Osteoblast (primary cell): Measurements from ENCODE around the gene HMCN1. TPM values are rescaled to one million over a fixed set of nuclear protein-coding genes. Genes with fewer than 3 reads are reported as not detected.

Experiments used
- DNase-seq: peaks from one replicate; pipeline ENCODE4 v3.0.0; 2011; ENCODE audit warnings: low spot score, mixed read lengths; ENCODE audit not compliant: insufficient read length; ENCODE audit errors: missing footprints
- H2AFZ ChIP-seq: 2 replicates; pipeline ENCODE4 v1.6.0; 2011; ENCODE audit warnings: mild to moderate bottlenecking, low read length
- H3K27ac ChIP-seq: 2 replicates; pipeline ENCODE4 v1.5.1; 2011; ENCODE audit warnings: mild to moderate bottlenecking, low read depth, low read length, moderate library complexity
- H3K27me3 ChIP-seq: 2 replicates; pipeline ENCODE4 v1.6.0; 2012; ENCODE audit warnings: mild to moderate bottlenecking, control low read depth, inconsistent platforms, low read length, moderate library complexity; ENCODE audit not compliant: insufficient read depth
- H3K36me3 ChIP-seq: 2 replicates; pipeline ENCODE4 v1.5.1; 2011; ENCODE audit warnings: mild to moderate bottlenecking, low read length, control low read depth, moderate library complexity; ENCODE audit not compliant: insufficient read depth
- H3K4me1 ChIP-seq: 2 replicates; pipeline ENCODE4 v1.5.1; 2011; ENCODE audit warnings: mild to moderate bottlenecking, low read length, control low read depth, moderate library complexity; ENCODE audit not compliant: insufficient read depth
- H3K4me2 ChIP-seq: 2 replicates; pipeline ENCODE4 v1.6.0; 2011; ENCODE audit warnings: mild to moderate bottlenecking, low read length; ENCODE audit not compliant: insufficient read depth
- H3K4me3 ChIP-seq: fragments of 200-600 bp; sonication (generic); 3 replicates; pipeline ENCODE4 v1.5.1; 2012; ENCODE audit warnings: mild to moderate bottlenecking, low read length, inconsistent platforms; ENCODE audit not compliant: insufficient read depth
- H3K79me2 ChIP-seq: 2 replicates; pipeline ENCODE4 v1.6.0; 2012; ENCODE audit warnings: mild to moderate bottlenecking, low read length, control low read depth, inconsistent platforms; ENCODE audit not compliant: insufficient read depth
- H3K9me3 ChIP-seq: 2 replicates; pipeline ENCODE4 v1.5.1; 2011; ENCODE audit warnings: low read depth, low read length, control low read depth
- H4K20me1 ChIP-seq: 2 replicates; pipeline ENCODE4 v1.6.0; 2012; ENCODE audit warnings: mild to moderate bottlenecking, low read length, control low read depth; ENCODE audit not compliant: insufficient read depth
- total RNA-seq: library from RNA; depleted of rRNA; stranded (reverse); fragments of >200 nt; gene quantifications from 2 replicates; pipeline ENCODE4 v1.2.3, GENCODE V29; 2012
- TF ChIP-seq, protein P1 (sequence below): IDR thresholded peaks from 2 replicates; pipeline ENCODE4 v1.5.1; 2011; ENCODE audit warnings: mild to moderate bottlenecking, low read depth, low read length, moderate library complexity; ENCODE audit errors: extremely low read depth

HMCN1 gene
- total RNA-seq, 1 donor, result 178 TPM

DNA sequence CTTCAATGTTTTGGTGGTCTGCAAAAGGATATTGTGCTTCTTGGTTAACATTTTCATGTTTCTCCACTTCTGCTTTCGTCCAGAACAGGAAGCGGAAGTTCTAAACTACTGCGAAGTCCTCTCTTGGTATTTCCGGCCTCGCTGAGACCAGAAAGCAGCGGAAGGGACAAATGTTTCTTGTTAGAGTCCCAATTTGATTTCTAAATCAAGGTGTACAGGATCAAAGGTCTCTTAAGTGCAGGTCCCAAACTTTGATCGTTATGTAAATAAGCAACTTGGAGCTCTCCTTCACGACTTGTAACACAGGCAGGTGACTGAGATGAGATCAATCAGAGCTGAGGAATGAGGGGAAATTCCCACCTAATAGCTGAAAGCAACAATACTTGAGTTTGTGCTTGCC, 40.1 kb upstream of the HMCN1 start:
- Histone ChIP-seq H3K9me3 (no peaks in the 10 kb centered on the region), H3K4me3 (peak overlapping the region; percentile 4), H3K4me2 (peak overlapping the region; percentile 21), H3K27me3 (no peaks in the 10 kb centered on the region), H3K27ac (no peak overlapping the region), H3K79me2 (no peaks in the 10 kb centered on the region), H2AFZ (peak overlapping the region; percentile 64), H3K4me1 (no peaks in the 10 kb centered on the region), H3K36me3 (no peaks in the 10 kb centered on the region), H4K20me1 (no peaks in the 10 kb centered on the region)
- TF ChIP-seq, protein P1, sequence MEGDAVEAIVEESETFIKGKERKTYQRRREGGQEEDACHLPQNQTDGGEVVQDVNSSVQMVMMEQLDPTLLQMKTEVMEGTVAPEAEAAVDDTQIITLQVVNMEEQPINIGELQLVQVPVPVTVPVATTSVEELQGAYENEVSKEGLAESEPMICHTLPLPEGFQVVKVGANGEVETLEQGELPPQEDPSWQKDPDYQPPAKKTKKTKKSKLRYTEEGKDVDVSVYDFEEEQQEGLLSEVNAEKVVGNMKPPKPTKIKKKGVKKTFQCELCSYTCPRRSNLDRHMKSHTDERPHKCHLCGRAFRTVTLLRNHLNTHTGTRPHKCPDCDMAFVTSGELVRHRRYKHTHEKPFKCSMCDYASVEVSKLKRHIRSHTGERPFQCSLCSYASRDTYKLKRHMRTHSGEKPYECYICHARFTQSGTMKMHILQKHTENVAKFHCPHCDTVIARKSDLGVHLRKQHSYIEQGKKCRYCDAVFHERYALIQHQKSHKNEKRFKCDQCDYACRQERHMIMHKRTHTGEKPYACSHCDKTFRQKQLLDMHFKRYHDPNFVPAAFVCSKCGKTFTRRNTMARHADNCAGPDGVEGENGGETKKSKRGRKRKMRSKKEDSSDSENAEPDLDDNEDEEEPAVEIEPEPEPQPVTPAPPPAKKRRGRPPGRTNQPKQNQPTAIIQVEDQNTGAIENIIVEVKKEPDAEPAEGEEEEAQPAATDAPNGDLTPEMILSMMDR, result no peak
- DNase-seq, result no peak

DNA sequence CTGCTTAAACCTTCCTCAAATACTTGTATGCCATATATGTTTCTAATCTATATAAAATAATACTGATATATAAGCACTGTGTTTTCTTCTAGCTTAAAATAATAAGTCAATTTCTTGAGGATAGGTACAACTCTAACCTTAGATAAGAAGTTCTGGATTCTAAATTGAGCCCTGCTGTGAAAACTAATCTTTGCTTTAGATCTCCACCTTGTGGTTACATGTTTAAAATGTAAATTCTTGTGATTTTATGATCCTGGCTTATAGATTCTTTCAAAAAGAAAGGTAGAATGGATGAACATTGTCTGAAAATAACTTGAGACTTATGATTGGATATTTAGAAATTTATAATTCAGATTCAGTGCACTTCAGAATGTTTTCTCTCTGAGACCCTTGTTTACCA, 38.9 kb upstream of the HMCN1 start:
- Histone ChIP-seq H3K4me2 (no peak overlapping the region), H3K79me2 (no peaks in the 10 kb centered on the region), H3K27ac (no peak overlapping the region), H2AFZ (no peak overlapping the region), H3K4me3 (no peak overlapping the region), H3K27me3 (no peaks in the 10 kb centered on the region), H3K9me3 (no peaks in the 10 kb centered on the region), H4K20me1 (no peaks in the 10 kb centered on the region), H3K36me3 (no peaks in the 10 kb centered on the region), H3K4me1 (no peaks in the 10 kb centered on the region)
- no peak for DNase-seq
- TF ChIP-seq, protein P1, result peak; percentile 14

DNA sequence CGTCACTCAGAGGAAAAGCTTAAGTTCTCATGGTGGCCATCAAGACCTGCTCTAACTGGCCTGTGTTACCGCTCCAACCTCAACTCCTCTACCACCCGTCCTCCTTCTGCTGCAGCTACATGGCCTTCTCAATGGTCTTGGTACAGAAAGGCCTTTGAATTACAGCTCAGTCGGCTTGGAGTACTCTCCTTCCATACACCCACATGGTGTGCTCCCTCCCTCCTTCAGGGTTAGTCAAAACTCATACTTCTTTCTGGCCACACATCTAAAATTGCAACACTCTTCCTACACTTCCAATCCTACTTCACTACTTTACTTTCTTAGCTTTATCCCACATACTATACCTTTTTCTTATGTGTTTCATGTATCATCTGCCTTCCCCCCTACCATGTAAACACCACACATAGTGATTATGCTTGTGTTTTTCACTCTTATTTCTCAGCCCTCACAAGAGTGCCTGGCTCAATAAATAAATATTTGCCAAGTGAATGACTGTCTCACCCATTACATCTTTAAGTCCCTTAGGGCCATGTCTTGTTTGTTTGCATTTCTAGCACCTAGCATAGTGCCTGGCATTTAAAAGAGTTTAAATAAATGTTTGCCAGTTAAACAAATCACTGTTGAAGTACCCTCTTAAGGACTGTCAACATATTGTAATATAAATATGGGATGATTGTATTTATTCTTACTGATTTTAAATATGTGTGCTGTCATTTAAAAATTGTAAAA, 37.6 kb upstream of the HMCN1 start:
- Histone ChIP-seq H2AFZ (peak overlapping the region; percentile 63), H3K27me3 (no peaks in the 10 kb centered on the region), H3K79me2 (no peaks in the 10 kb centered on the region), H3K9me3 (no peaks in the 10 kb centered on the region), H3K4me3 (no peak overlapping the region), H3K4me2 (no peak overlapping the region), H4K20me1 (no peaks in the 10 kb centered on the region), H3K4me1 (no peaks in the 10 kb centered on the region), H3K27ac (no peak overlapping the region), H3K36me3 (no peaks in the 10 kb centered on the region)
- DNase-seq, result no peak
- TF ChIP-seq, protein P1, result no peak

DNA sequence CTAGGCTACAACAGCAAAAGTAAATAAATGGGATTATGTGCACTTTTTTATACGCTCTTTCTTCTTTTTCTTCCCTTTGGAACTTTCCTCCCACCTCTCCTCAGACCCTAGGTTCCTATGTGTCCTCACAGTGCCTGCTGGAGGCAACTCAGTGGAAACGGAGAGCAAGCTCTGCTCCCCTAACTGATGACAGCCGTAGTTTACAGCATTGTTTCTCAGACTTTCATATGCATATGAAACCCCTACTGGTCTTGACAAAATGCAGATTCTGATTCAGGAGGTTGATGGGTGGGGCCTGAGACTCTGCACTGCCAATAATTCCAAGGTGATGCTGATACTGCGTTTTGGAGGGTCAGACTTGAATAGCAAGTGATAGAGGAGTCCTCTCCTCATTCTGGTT, 34.3 kb upstream of the HMCN1 start:
- H3K4me1 ChIP-seq, result no peaks in the 10 kb centered on the region
- H3K4me2 ChIP-seq, result no peak overlapping the region
- DNase-seq, result no peak
- no peaks in the 10 kb centered on the region for H3K79me2 ChIP-seq
- H3K4me3 ChIP-seq, result no peak overlapping the region
- H3K27me3 ChIP-seq, result no peaks in the 10 kb centered on the region
- no peaks in the 10 kb centered on the region for H3K9me3 ChIP-seq
- no peak overlapping the region for H3K27ac ChIP-seq
- TF ChIP-seq, protein P1, result no peak
- no peak overlapping the region for H2AFZ ChIP-seq
- H4K20me1 ChIP-seq, result no peaks in the 10 kb centered on the region
- no peaks in the 10 kb centered on the region for H3K36me3 ChIP-seq
